ENCODE results near the gene PLEKHM1. TPM values are rescaled to one million over a fixed set of nuclear protein-coding genes. Genes with fewer than 3 reads are reported as not detected.
"Not testable (repeated sequence)": the region's sequence is repeated elsewhere in the genome, so short reads cannot be mapped to it uniquely, and the experiment has no call there.

PLEKHM1 gene
- total RNA-seq, 2 experiments from 2014 or later, result 18.8 to 20.0 TPM

- H3K27me3 Mint-ChIP-seq; H3K9me3 Mint-ChIP-seq; ATAC-seq; H3K27ac Mint-ChIP-seq; H3K4me3 Mint-ChIP-seq; CTCF ChIA-PET; H3K4me1 Mint-ChIP-seq (ENCODE audit: low read depth); DNase-seq; POLR2A ChIA-PET; intact Hi-C loops (cut with micrococcal nuclease): not testable (repeated sequence)
- peaks cover 12% of the 10 kb centered on the region for H3K36me3 Mint-ChIP-seq (ENCODE audit: low read depth)
These were observed 36.2 kb downstream of the PLEKHM1 start for GRCh38 chr17:45454341-45454740.

- H3K27me3 Mint-ChIP-seq, ATAC-seq: not testable (repeated sequence)
These were observed 36.8 kb downstream of the PLEKHM1 start for GRCh38 chr17:45453731-45454130.

GRCh38 chr17:45453225-45453534, 37.3 kb downstream of the PLEKHM1 start:
- intact Hi-C loops (cut with micrococcal nuclease); H3K27ac Mint-ChIP-seq; ATAC-seq; CTCF ChIA-PET; H3K9me3 Mint-ChIP-seq; DNase-seq; POLR2A ChIA-PET; H3K4me3 Mint-ChIP-seq; H3K4me1 Mint-ChIP-seq (ENCODE audit: low read depth); H3K27me3 Mint-ChIP-seq: not testable (repeated sequence)
- peaks cover 11% of the 10 kb centered on the region for H3K36me3 Mint-ChIP-seq (ENCODE audit: low read depth)

More at GRCh38 chr17:45453731-45454130, 36.8 kb downstream of the PLEKHM1 start:
- intact Hi-C loops (cut with micrococcal nuclease); CTCF ChIA-PET; H3K4me1 Mint-ChIP-seq (ENCODE audit: low read depth); H3K36me3 Mint-ChIP-seq (ENCODE audit: low read depth); DNase-seq; H3K4me3 Mint-ChIP-seq; H3K9me3 Mint-ChIP-seq; H3K27ac Mint-ChIP-seq; POLR2A ChIA-PET: not testable (repeated sequence)

- H3K27ac Mint-ChIP-seq; ATAC-seq; H3K4me1 Mint-ChIP-seq (ENCODE audit: low read depth); H3K4me3 Mint-ChIP-seq; H3K9me3 Mint-ChIP-seq; intact Hi-C loops (cut with micrococcal nuclease); DNase-seq; POLR2A ChIA-PET; H3K27me3 Mint-ChIP-seq; CTCF ChIA-PET: not testable (repeated sequence)
- H3K36me3 Mint-ChIP-seq (ENCODE audit: low read depth), result peaks cover 11% of the 10 kb centered on the region
These were observed 37.9 kb downstream of the PLEKHM1 start for GRCh38 chr17:45452329-45453224.

- intact Hi-C loops (cut with micrococcal nuclease); H3K27ac Mint-ChIP-seq: not testable (repeated sequence)
These were observed 38.9 kb downstream of the PLEKHM1 start for GRCh38 chr17:45451660-45452059.

GRCh38 chr17:45451131-45451530, 39.4 kb downstream of the PLEKHM1 start:
- CTCF ChIA-PET, result no interaction called here
- Mint-ChIP-seq H3K9me3 (no peaks in the 10 kb centered on the region), H3K27me3 (no peaks in the 10 kb centered on the region), H3K4me1 (ENCODE audit: low read depth) (peaks cover 12% of the 10 kb centered on the region), H3K4me3 (no peak overlapping the region), H3K27ac (no peak overlapping the region), H3K36me3 (ENCODE audit: low read depth) (peaks cover 7% of the 10 kb centered on the region)
- no peak for TF ChIP-seq CTCF (IDR thresholded peaks at IDR 0.05)
- POLR2A ChIA-PET, result no interaction called here
- intact Hi-C loops (cut with micrococcal nuclease), result no loop called here
- ATAC-seq, result no peak
- DNase-seq, result no peak

More at GRCh38 chr17:45451660-45452059, 38.9 kb downstream of the PLEKHM1 start:
- POLR2A ChIA-PET; DNase-seq; H3K27me3 Mint-ChIP-seq; ATAC-seq; H3K9me3 Mint-ChIP-seq; H3K4me3 Mint-ChIP-seq; H3K4me1 Mint-ChIP-seq (ENCODE audit: low read depth); CTCF ChIA-PET: not testable (repeated sequence)
- H3K36me3 Mint-ChIP-seq (ENCODE audit: low read depth), result peaks cover 11% of the 10 kb centered on the region

GRCh38 chr17:45449708-45450329, 40.7 kb downstream of the PLEKHM1 start:
- H3K27ac Mint-ChIP-seq; H3K9me3 Mint-ChIP-seq; H3K27me3 Mint-ChIP-seq; intact Hi-C loops (cut with micrococcal nuclease); ATAC-seq; DNase-seq; H3K4me3 Mint-ChIP-seq; CTCF ChIA-PET; POLR2A ChIA-PET: not testable (repeated sequence)
- Mint-ChIP-seq H3K4me1 (ENCODE audit: low read depth) (peaks cover 17% of the 10 kb centered on the region), H3K36me3 (ENCODE audit: low read depth) (peaks cover 11% of the 10 kb centered on the region)

- H3K27me3 Mint-ChIP-seq; H3K4me3 Mint-ChIP-seq; POLR2A ChIA-PET; intact Hi-C loops (cut with micrococcal nuclease); H3K9me3 Mint-ChIP-seq; DNase-seq; H3K27ac Mint-ChIP-seq; ATAC-seq; H3K36me3 Mint-ChIP-seq (ENCODE audit: low read depth); CTCF ChIA-PET: not testable (repeated sequence)
- peaks cover 17% of the 10 kb centered on the region for H3K4me1 Mint-ChIP-seq (ENCODE audit: low read depth)
These were observed 41.3 kb downstream of the PLEKHM1 start for GRCh38 chr17:45449260-45449659.

GRCh38 chr17:45448483-45448882, 42.0 kb downstream of the PLEKHM1 start:
- intact Hi-C loops (cut with micrococcal nuclease); H3K4me3 Mint-ChIP-seq; POLR2A ChIA-PET; H3K9me3 Mint-ChIP-seq; H3K27me3 Mint-ChIP-seq; DNase-seq; ATAC-seq; H3K36me3 Mint-ChIP-seq (ENCODE audit: low read depth): not testable (repeated sequence)
- H3K4me1 Mint-ChIP-seq (ENCODE audit: low read depth), result peaks cover 17% of the 10 kb centered on the region
- peak overlapping the region; percentile 34 for H3K27ac Mint-ChIP-seq
- CTCF ChIA-PET, result interaction anchor here (0.8 kb wide), 1 partner anchor 22 kb away, joined by 3 read pairs; no protein-coding TSS in a partner anchor

- ATAC-seq; H3K9me3 Mint-ChIP-seq; POLR2A ChIA-PET; H3K36me3 Mint-ChIP-seq (ENCODE audit: low read depth); DNase-seq; H3K4me3 Mint-ChIP-seq; intact Hi-C loops (cut with micrococcal nuclease); H3K27me3 Mint-ChIP-seq: not testable (repeated sequence)
- CTCF ChIA-PET, result interaction anchor here (0.8 kb wide), 1 partner anchor 22 kb away, joined by 3 read pairs; no protein-coding TSS in a partner anchor
- Mint-ChIP-seq H3K27ac (peak overlapping the region; percentile 34), H3K4me1 (ENCODE audit: low read depth) (peaks cover 17% of the 10 kb centered on the region)
These were observed 42.5 kb downstream of the PLEKHM1 start for GRCh38 chr17:45448066-45448465.

- H3K27ac Mint-ChIP-seq, result peak overlapping the region; percentile 46
These were observed 42.9 kb downstream of the PLEKHM1 start for GRCh38 chr17:45447650-45448049.

More at GRCh38 chr17:45447650-45448049, 42.9 kb downstream of the PLEKHM1 start:
- H3K9me3 Mint-ChIP-seq; H3K27me3 Mint-ChIP-seq; intact Hi-C loops (cut with micrococcal nuclease); DNase-seq; POLR2A ChIA-PET; H3K36me3 Mint-ChIP-seq (ENCODE audit: low read depth); H3K4me3 Mint-ChIP-seq; ATAC-seq: not testable (repeated sequence)
- peaks cover 17% of the 10 kb centered on the region for H3K4me1 Mint-ChIP-seq (ENCODE audit: low read depth)
- CTCF ChIA-PET, result interaction anchor here (0.8 kb wide), 1 partner anchor 21 kb away, joined by 3 read pairs; no protein-coding TSS in a partner anchor

Measured in activated CD8-positive, alpha-beta T cell treated with anti-CD3 and anti-CD28 coated beads for 36 hours (primary cell).